A549 (cell line): Measurements from ENCODE around the gene OGDH. TPM values are rescaled to one million over a fixed set of nuclear protein-coding genes. Genes with fewer than 3 reads are reported as not detected.
"Not testable (repeated sequence)": the region's sequence is repeated elsewhere in the genome, so short reads cannot be mapped to it uniquely, and the experiment has no call there.

Experiments
- ATAC-seq, 2 experiments: fragments of 200-7000 bp in 1 of 2; fragments of >200 bp in 1 of 2; cut with Nextera tagmentation in 1 of 2; cut with Tn5 transposase in 1 of 2; 3 replicates each; pipeline versions ENCODE4 v1.8.0 to v1.9.1; 2018 to 2020; ENCODE audit warnings: mild to moderate bottlenecking in 1 of 2, moderate library complexity in 1 of 2
- CTCF ChIA-PET: fragments of 300-600 bp; sonication (Branson Sonifier 250); formaldehyde crosslinking; extraction: SDS; loops from one replicate; lab custom pipeline; 2021; ENCODE audit warnings: antibody characterized with exemption, inconsistent platforms; lab: Yijun Ruan, JAX
- POLR2A ChIA-PET: fragments of 350-600 bp; formaldehyde crosslinking; extraction: SDS; loops from one replicate; lab custom pipeline; 2021; ENCODE audit warnings: antibody characterized with exemption, inconsistent platforms; lab: Yijun Ruan, JAX
- DNase-seq, 2 experiments: peaks; one replicate each; pipeline versions ENCODE4 v3.0.0 to v3.0.0-alpha.2; 2011 to 2016; ENCODE audit warnings: low read depth in 1 of 2, low spot score in 1 of 2
- FAIRE-seq: peaks from 2 replicates; lab custom pipeline; 2011; peaks lifted over from hg19 to GRCh38; lab: Jason Lieb, UNC
- H3K27ac ChIP-seq, 2 experiments: fragments of >200 bp; sonication (Bioruptor Twin); formaldehyde crosslinking; 3 replicates each; pipeline ENCODE4 v1.5.1; 2016 to 2017
- H3K4me1 ChIP-seq: fragments of >200 bp; sonication (Bioruptor Twin); formaldehyde crosslinking; 3 replicates; pipeline ENCODE4 v1.6.1; 2016
- H3K4me2 ChIP-seq: fragments of >200 bp; sonication (Bioruptor Twin); formaldehyde crosslinking; 3 replicates; pipeline ENCODE4 v1.6.1; 2016
- H3K4me3 ChIP-seq: fragments of >200 bp; sonication (Bioruptor Twin); formaldehyde crosslinking; 3 replicates; pipeline ENCODE4 v1.5.1; 2016
- H3K9me3 ChIP-seq: fragments of >200 bp; sonication (Bioruptor Twin); formaldehyde crosslinking; 3 replicates; pipeline ENCODE4 v1.6.1; 2016
- BCL3 ChIP-seq: fragments of >200 bp; sonication (Bioruptor Twin); formaldehyde crosslinking; IDR thresholded peaks from 3 replicates; pipeline ENCODE4 v1.6.1; 2016
- CBX2 ChIP-seq: fragments of 200-600 bp; sonication (generic); IDR thresholded peaks from 2 replicates; pipeline ENCODE4 v1.6.1; 2016; ENCODE audit warnings: low read depth, mild to moderate bottlenecking, borderline replicate concordance
- CEBPB ChIP-seq, 2 experiments: fragments of >200 bp in 1 of 2; sonication (Bioruptor Twin) in 1 of 2; formaldehyde crosslinking in 1 of 2; IDR thresholded peaks; 2 replicates each; pipeline ENCODE4 v1.6.1; 2012 to 2016
- EHF ChIP-seq: fragments of 250-450 bp; sonication (Bioruptor Pico); IDR thresholded peaks from 2 replicates; pipeline ENCODE4 v1.5.0; 2020; ENCODE audit warnings: mild to moderate bottlenecking
- EHMT2 ChIP-seq: fragments of 200-600 bp; sonication (generic); IDR thresholded peaks from 2 replicates; pipeline ENCODE4 v1.6.1; 2016; ENCODE audit warnings: antibody characterized with exemption, low read depth, mild to moderate bottlenecking, moderate library complexity
- FOXS1 ChIP-seq: fragments of 250-450 bp; sonication (Bioruptor Pico); IDR thresholded peaks from 2 replicates; pipeline ENCODE4 v1.5.0; 2020; ENCODE audit warnings: mild to moderate bottlenecking, moderate library complexity
- HDAC2 ChIP-seq: fragments of 200-600 bp; sonication (generic); IDR thresholded peaks from 2 replicates; pipeline ENCODE4 v1.6.1; 2016
- HES2 ChIP-seq: fragments of >200 bp; sonication (Bioruptor Twin); formaldehyde crosslinking; IDR thresholded peaks from 2 replicates; pipeline ENCODE4 v1.6.1; 2016
- HEYL ChIP-seq: fragments of 250-450 bp; sonication (Bioruptor Pico); IDR thresholded peaks from 2 replicates; pipeline ENCODE4 v1.8.0; 2021; ENCODE audit warnings: mild to moderate bottlenecking, moderate library complexity
- HOXB5 ChIP-seq: fragments of 250-450 bp; sonication (Bioruptor Pico); IDR thresholded peaks from 2 replicates; pipeline ENCODE4 v1.5.0; 2020; ENCODE audit warnings: mild to moderate bottlenecking, moderate library complexity
- JUN ChIP-seq, 2 experiments: fragments of >200 bp; sonication (Bioruptor Twin); formaldehyde crosslinking; IDR thresholded peaks; 2 replicates in 1 of 2; 3 replicates in 1 of 2; pipeline ENCODE4 v1.6.1; 2016 to 2017
- KDM1A ChIP-seq: fragments of 200-600 bp; sonication (generic); IDR thresholded peaks from 2 replicates; pipeline ENCODE4 v1.6.1; 2016; ENCODE audit warnings: low read depth, mild to moderate bottlenecking
- KDM5A ChIP-seq: fragments of 200-600 bp; sonication (generic); IDR thresholded peaks from 2 replicates; pipeline ENCODE4 v1.6.1; 2016; ENCODE audit warnings: antibody characterized with exemption, mild to moderate bottlenecking
- MAZ ChIP-seq: fragments of 150-350 bp; IDR thresholded peaks from 2 replicates; pipeline ENCODE4 v1.6.1; 2014; ENCODE audit warnings: antibody characterized with exemption, low read depth, low read length, borderline replicate concordance
- NFE2L2 ChIP-seq: fragments of 150-350 bp; conservative IDR thresholded peaks from 2 replicates; pipeline ENCODE4 v1.6.1; 2014; ENCODE audit warnings: low read length
- NR3C1 ChIP-seq: fragments of >200 bp; sonication (Bioruptor Twin); formaldehyde crosslinking; IDR thresholded peaks from 3 replicates; pipeline ENCODE4 v1.6.1; 2017
- PBX3 ChIP-seq: IDR thresholded peaks from 2 replicates; pipeline ENCODE4 v1.6.1; 2012
- PHF8 ChIP-seq: fragments of 200-600 bp; sonication (generic); IDR thresholded peaks from 2 replicates; pipeline ENCODE4 v1.6.1; 2016; ENCODE audit warnings: low read depth, mild to moderate bottlenecking, antibody characterized with exemption, moderate library complexity, borderline replicate concordance
- RNF2 ChIP-seq: fragments of 200-600 bp; sonication (generic); IDR thresholded peaks from 2 replicates; pipeline ENCODE4 v1.6.1; 2016; ENCODE audit warnings: low read depth, mild to moderate bottlenecking, antibody characterized with exemption, moderate library complexity, borderline replicate concordance
- TP53 ChIP-seq: fragments of 250-450 bp; sonication (Bioruptor Pico); IDR thresholded peaks from 2 replicates; pipeline ENCODE4 v1.5.0; 2021; ENCODE audit warnings: mild to moderate bottlenecking, moderate library complexity
- ZC3H11A ChIP-seq: fragments of 450-650 bp; IDR thresholded peaks from 2 replicates; pipeline ENCODE4 v1.6.1; 2014; ENCODE audit warnings: antibody characterized with exemption, mild to moderate bottlenecking
- ZNF302 ChIP-seq: fragments of 250-450 bp; sonication (Bioruptor Pico); IDR thresholded peaks from 2 replicates; pipeline ENCODE4 v1.9.0; 2021; ENCODE audit warnings: inconsistent platforms, mild to moderate bottlenecking, moderate library complexity
- WGBS: methylation state at CpG from one replicate; pipeline ENCODE4 v1.1.6; 2017; ENCODE audit errors: missing lambda C conversion rate; 5-methylcytosine and 5-hydroxymethylcytosine counted together
- polyA plus RNA-seq, 4 experiments: library from polyadenylated mRNA; depleted of rRNA in 3 of 4; stranded (reverse); fragments of >200 nt; fragmentation: RNase III in 1 of 4; extraction: RNeasy Plus Mini Kit Qiagen cat#74134 plus additional on column Dnase treatment in 1 of 4; gene quantifications; 2 replicates in 3 of 4; 3 replicates in 1 of 4; pipeline ENCODE4 v1.2.3, GENCODE V29; 2011 to 2017

Gene OGDH
- polyA plus RNA-seq, 2 of the 4 experiments (the other 2 are of a cell fraction): 32.5 to 38.8 TPM

GRCh38 chr7:44724276-44724675 lies 117.8 kb downstream of the OGDH start:
- ATAC-seq (no peak), DNase-seq (no peak), FAIRE-seq (no peak)
- Histone ChIP-seq H3K4me2 (no peak overlapping the region), H3K27ac (no peak overlapping the region), H3K4me3 (no peak overlapping the region), H3K4me1 (no peaks in the 10 kb centered on the region), H3K9me3 (no peaks in the 10 kb centered on the region)
- ChIA-PET POLR2A (no interaction called here), CTCF (no interaction called here)
- TF ChIP-seq FOXS1 (CRISPR knock-in tag): no peak
- no peak for TF ChIP-seq CEBPB (IDR thresholded peaks at IDR 0.05)
- no peak for TF ChIP-seq TP53 (CRISPR knock-in tag)
- no peak for TF ChIP-seq CBX2
- TF ChIP-seq EHF: no peak
- no peak for TF ChIP-seq PHF8
- TF ChIP-seq KDM5A: no peak
- TF ChIP-seq EHMT2: no peak
- no peak for TF ChIP-seq NR3C1
- TF ChIP-seq RNF2: no peak
- TF ChIP-seq ZC3H11A: no peak
- TF ChIP-seq HDAC2: no peak
- no peak for TF ChIP-seq JUN (IDR thresholded peaks at IDR 0.05)
- no peak for TF ChIP-seq MAZ
- no peak for TF ChIP-seq HES2
- TF ChIP-seq HEYL (CRISPR knock-in tag): no peak
- no peak for TF ChIP-seq NFE2L2
- 82% methylated on average over 4 of the region's 4 CpGs for WGBS

- DNase-seq, CTCF ChIA-PET, ATAC-seq, H3K4me2 ChIP-seq, H3K4me1 ChIP-seq: not testable (repeated sequence)
- TF ChIP-seq HOXB5 (CRISPR knock-in tag): 0 out of 2 replicates have a peak, but pooled peaks have one; percentile 32
- TF ChIP-seq, all 56 proteins: peak for 1; not testable (repeated sequence) for 55
- FAIRE-seq, POLR2A ChIA-PET, H3K9me3 ChIP-seq, H3K27ac ChIP-seq, H3K4me3 ChIP-seq: not testable (repeated sequence)
- 71% methylated on average over 7 of the region's 7 CpGs for WGBS
Observed at GRCh38 chr7:44726250-44726649, 119.8 kb downstream of the OGDH start.

GRCh38 chr7:44727158-44727936 lies 120.9 kb downstream of the OGDH start:
- Histone ChIP-seq H3K4me3 (no peak overlapping the region), H3K4me1 (no peaks in the 10 kb centered on the region), H3K27ac (peak overlapping the region in 1 of 2 experiments; percentile 60; a peak in 3 of 6 replicates), H3K9me3 (no peaks in the 10 kb centered on the region), H3K4me2 (no peak overlapping the region)
- WGBS: 73% methylated on average over 6 of the region's 6 CpGs
- FAIRE-seq: no peak
- ATAC-seq: peak; percentile 59 to 65; a peak in 4 of 6 replicates
- no peak for TF ChIP-seq NR3C1
- no peak for TF ChIP-seq PHF8
- no peak for TF ChIP-seq MAZ
- no peak for TF ChIP-seq HOXB5 (CRISPR knock-in tag)
- no peak for TF ChIP-seq BCL3
- TF ChIP-seq PBX3: no peak
- no peak for TF ChIP-seq KDM1A
- TF ChIP-seq ZNF302 (CRISPR knock-in tag): no peak
- TF ChIP-seq CBX2: no peak
- no peak for TF ChIP-seq EHMT2
- POLR2A ChIA-PET: interaction anchor here (0.5 kb wide), 1 partner anchor 74 kb away, joined by 3 read pairs; no protein-coding TSS in a partner anchor
- CTCF ChIA-PET: interaction anchor here (1.3 kb wide), 1 partner anchor 162 kb away, joined by 3 read pairs; no protein-coding TSS in a partner anchor
- DNase-seq: no peak
